Esophagus squamous epithelium (tissue), 4 donors: Measurements from ENCODE around the gene CREB3L2.

Source experiments
- POLR2A ChIP-seq, 4 donors: fragments of 450-650 bp; IDR thresholded peaks; one replicate each; pipeline ENCODE4 v1.6.1; 2017; ENCODE audit warnings: antibody characterized with exemption in 4 of 4, mild to moderate bottlenecking in 4 of 4, moderate library complexity in 3 of 4
- TF ChIP-seq, protein P1 (sequence below), 6 experiments: fragments of 450-650 bp in 4 of 6; fragments of 200-600 bp in 2 of 6; sonication (generic) in 2 of 6; IDR thresholded peaks; one replicate each; pipeline ENCODE4 v1.5.1; 2016 to 2019; ENCODE audit warnings: antibody characterized with exemption in 6 of 6, mild to moderate bottlenecking in 4 of 6, moderate library complexity in 4 of 6

- TF ChIP-seq, protein P1, sequence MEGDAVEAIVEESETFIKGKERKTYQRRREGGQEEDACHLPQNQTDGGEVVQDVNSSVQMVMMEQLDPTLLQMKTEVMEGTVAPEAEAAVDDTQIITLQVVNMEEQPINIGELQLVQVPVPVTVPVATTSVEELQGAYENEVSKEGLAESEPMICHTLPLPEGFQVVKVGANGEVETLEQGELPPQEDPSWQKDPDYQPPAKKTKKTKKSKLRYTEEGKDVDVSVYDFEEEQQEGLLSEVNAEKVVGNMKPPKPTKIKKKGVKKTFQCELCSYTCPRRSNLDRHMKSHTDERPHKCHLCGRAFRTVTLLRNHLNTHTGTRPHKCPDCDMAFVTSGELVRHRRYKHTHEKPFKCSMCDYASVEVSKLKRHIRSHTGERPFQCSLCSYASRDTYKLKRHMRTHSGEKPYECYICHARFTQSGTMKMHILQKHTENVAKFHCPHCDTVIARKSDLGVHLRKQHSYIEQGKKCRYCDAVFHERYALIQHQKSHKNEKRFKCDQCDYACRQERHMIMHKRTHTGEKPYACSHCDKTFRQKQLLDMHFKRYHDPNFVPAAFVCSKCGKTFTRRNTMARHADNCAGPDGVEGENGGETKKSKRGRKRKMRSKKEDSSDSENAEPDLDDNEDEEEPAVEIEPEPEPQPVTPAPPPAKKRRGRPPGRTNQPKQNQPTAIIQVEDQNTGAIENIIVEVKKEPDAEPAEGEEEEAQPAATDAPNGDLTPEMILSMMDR (IDR thresholded peaks at IDR 0.05) = no peak
- no peak for TF ChIP-seq POLR2A (IDR thresholded peaks at IDR 0.05)
Observed at GRCh38 chr7:137869260-137869659, 132.6 kb downstream of the CREB3L2 start.
